Caki2 (cell line): ENCODE results near the gene FOXRED2. TPM values are rescaled to one million over a fixed set of nuclear protein-coding genes. Genes with fewer than 3 reads are reported as not detected.

Experiments
- total RNA-seq: library from RNA; depleted of rRNA; stranded (reverse); fragments of >200 nt; shearing (Covaris generic); gene quantifications from 2 replicates; pipeline ENCODE4 v1.2.3, GENCODE V29; 2014; ENCODE audit warnings: low replicate concordance; rRNA removed

Gene FOXRED2
- total RNA-seq, 1 experiment from 2014 or later = 29.5 TPM

Other genes starting within 250 kb of the FOXRED2 start
- gene MYH9, start 119.1 kb downstream of the FOXRED2 start, total RNA-seq = 412 and 414 TPM in 2 replicates
- 93.9 and 117 TPM in 2 replicates for gene TXN2, start 25.4 kb downstream of the FOXRED2 start, total RNA-seq
- 706 and 822 TPM in 2 replicates for gene EIF3D, start 22.1 kb upstream of the FOXRED2 start, total RNA-seq
- not detected in 2 replicates for gene CACNG2, start 196.7 kb upstream of the FOXRED2 start, total RNA-seq